HFFc6 (cell line): ENCODE data around the gene TFCP2L1. TPM values are rescaled to one million over a fixed set of nuclear protein-coding genes. Genes with fewer than 3 reads are reported as not detected.

Experiments used
- DNase-seq: peaks from one replicate; pipeline ENCODE4 v3.0.0-alpha.2; 2018
- H3K27ac Mint-ChIP-seq: 2 replicates; pipeline ENCODE4 v1.8.0; 2020; ENCODE audit warnings: mild to moderate bottlenecking, mixed read lengths
- H3K27me3 Mint-ChIP-seq: 2 replicates; pipeline ENCODE4 v1.8.0; 2021; ENCODE audit warnings: mild to moderate bottlenecking, moderate library complexity, mixed read lengths; ENCODE audit not compliant: insufficient read depth
- H3K36me3 Mint-ChIP-seq: 2 replicates; pipeline ENCODE4 v1.8.0; 2021; ENCODE audit warnings: low read depth, mixed read lengths
- H3K4me1 Mint-ChIP-seq: 2 replicates; pipeline ENCODE4 v1.8.0; 2020; ENCODE audit warnings: low read depth, mixed read lengths
- H3K4me3 Mint-ChIP-seq: 2 replicates; pipeline ENCODE4 v1.8.0; 2020; ENCODE audit warnings: mild to moderate bottlenecking, moderate library complexity, mixed read lengths
- H3K9me3 Mint-ChIP-seq: 2 replicates; pipeline ENCODE4 v1.8.0; 2020; ENCODE audit warnings: mild to moderate bottlenecking, mixed read lengths
- CTCF ChIP-seq: fragments of 200-600 bp; sonication (generic); IDR thresholded peaks from 2 replicates; pipeline ENCODE4 v1.5.0; 2021; ENCODE audit warnings: antibody characterized with exemption, mild to moderate bottlenecking
- total RNA-seq, 6 experiments: library from RNA; stranded (reverse); fragmentation: NEBNext Ultra II Directional; extraction: Animal tissue kit (Norgen Biotek cat#: 25700); gene quantifications; 2 replicates in 1 of 6; 3 replicates in 5 of 6; pipeline ENCODE4 v1.2.3, GENCODE V29; 2021

Gene TFCP2L1
- total RNA-seq, 6 experiments from 2014 or later, result 0.03 TPM; not detected in 5

GRCh38 chr2:121239471-121239870 is 45.5 kb downstream of the TFCP2L1 start:
- Mint-ChIP-seq H3K4me3 (no peak overlapping the region; the same call in 1 of the 2 replicates), H3K27me3 (peaks cover 65% of the 10 kb centered on the region), H3K9me3 (no peaks in the 10 kb centered on the region), H3K27ac (no peak overlapping the region), H3K4me1 (no peaks in the 10 kb centered on the region), H3K36me3 (no peaks in the 10 kb centered on the region)
- no peak for TF ChIP-seq CTCF
- DNase-seq, result no peak

GRCh38 chr2:121238828-121239227 is 46.2 kb downstream of the TFCP2L1 start:
- peaks cover 69% of the 10 kb centered on the region for H3K27me3 Mint-ChIP-seq
- H3K27ac Mint-ChIP-seq, result no peak overlapping the region
- TF ChIP-seq CTCF, result no peak
- no peak for DNase-seq
- no peaks in the 10 kb centered on the region for H3K9me3 Mint-ChIP-seq
- H3K36me3 Mint-ChIP-seq, result no peaks in the 10 kb centered on the region
- H3K4me3 Mint-ChIP-seq, result no peak overlapping the region
- H3K4me1 Mint-ChIP-seq, result no peaks in the 10 kb centered on the region

DNA sequence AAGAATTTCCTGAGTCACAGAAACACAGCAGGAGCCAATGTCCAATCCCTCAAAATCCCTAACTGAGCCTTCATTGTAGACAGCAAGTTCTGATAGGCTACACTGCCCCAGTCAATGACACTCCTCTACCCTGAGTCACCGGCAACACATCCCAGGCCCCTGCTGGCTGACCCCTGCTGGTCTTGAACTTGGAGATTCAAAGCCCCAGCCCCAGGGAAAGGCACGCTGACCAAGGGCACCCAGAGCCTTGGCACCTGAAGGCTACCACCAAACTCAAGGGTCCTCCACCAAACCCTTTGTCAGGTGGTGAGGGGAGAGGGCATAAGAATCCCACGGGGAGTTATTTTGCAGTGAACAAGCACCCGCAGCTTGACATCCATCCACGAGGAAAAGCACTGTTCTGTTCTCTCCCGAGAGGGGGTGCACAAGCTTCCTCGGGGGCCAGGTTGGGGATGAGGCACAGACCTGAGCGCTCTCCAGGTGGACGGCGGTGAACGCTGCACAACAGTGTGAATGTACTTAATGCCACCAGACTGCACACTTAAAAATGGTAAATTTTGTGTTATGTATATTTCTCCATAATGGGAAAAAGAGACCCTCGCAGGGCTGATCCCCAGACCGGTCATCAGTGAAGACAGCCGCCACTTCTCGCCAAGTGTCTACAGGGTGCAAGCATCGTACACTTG is 46.9 kb downstream of the TFCP2L1 start:
- Mint-ChIP-seq H3K27ac (no peak overlapping the region), H3K4me1 (no peaks in the 10 kb centered on the region), H3K36me3 (no peaks in the 10 kb centered on the region), H3K9me3 (no peaks in the 10 kb centered on the region), H3K4me3 (no peak overlapping the region), H3K27me3 (peaks cover 70% of the 10 kb centered on the region)
- no peak for TF ChIP-seq CTCF
- peak; percentile 7 for DNase-seq

DNA sequence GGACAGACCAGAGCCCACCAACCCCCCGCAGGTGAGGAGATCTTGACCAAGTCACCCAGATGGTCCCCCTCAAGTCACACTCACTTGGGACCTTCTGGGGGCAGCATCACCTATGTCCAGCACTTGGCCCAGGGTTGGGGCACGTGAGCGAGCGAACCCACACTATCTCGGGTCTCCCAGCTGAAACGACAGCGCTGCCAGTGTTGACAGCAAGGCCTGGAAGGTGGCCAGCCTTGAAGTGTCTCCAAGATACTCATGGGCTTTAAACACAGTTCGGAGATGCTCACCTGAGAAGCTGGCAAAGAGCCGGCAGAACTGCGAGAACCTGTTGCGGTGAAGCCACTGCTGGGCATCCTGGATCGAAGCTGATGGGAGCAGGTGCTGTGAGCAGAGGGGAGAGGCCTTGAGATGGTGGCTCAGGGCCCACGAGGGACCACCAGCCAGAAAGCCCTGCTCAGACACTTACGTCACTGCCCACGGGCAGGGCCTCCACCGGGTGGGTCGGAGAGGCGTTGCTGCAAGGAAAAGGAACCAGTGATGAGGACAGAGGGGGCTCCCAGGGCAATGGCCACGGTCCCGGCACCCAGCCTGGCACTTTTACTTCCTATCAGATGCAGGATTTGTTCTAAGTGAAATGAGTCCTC is 47.5 kb downstream of the TFCP2L1 start:
- Mint-ChIP-seq H3K9me3 (no peaks in the 10 kb centered on the region), H3K27ac (no peak overlapping the region), H3K27me3 (peaks cover 65% of the 10 kb centered on the region), H3K4me1 (no peaks in the 10 kb centered on the region), H3K4me3 (no peak overlapping the region), H3K36me3 (no peaks in the 10 kb centered on the region)
- no peak for DNase-seq
- no peak for TF ChIP-seq CTCF

GRCh38 chr2:121236650-121237180 is 48.3 kb downstream of the TFCP2L1 start:
- no peak overlapping the region for H3K4me3 Mint-ChIP-seq
- no peaks in the 10 kb centered on the region for H3K9me3 Mint-ChIP-seq
- DNase-seq, result no peak
- H3K4me1 Mint-ChIP-seq, result no peaks in the 10 kb centered on the region
- H3K27ac Mint-ChIP-seq, result no peak overlapping the region
- peaks cover 66% of the 10 kb centered on the region for H3K27me3 Mint-ChIP-seq
- H3K36me3 Mint-ChIP-seq, result no peaks in the 10 kb centered on the region
- no peak for TF ChIP-seq CTCF
